GM12875 (cell line): ENCODE data around the gene MED26.

ENCODE experiments used
- H3K4me3 ChIP-seq: one replicate; pipeline ENCODE4 v1.5.1; 2011; ENCODE audit warnings: low read depth, low read length, control low read depth
- TF ChIP-seq, protein P1 (sequence below): IDR thresholded peaks from 2 replicates; pipeline ENCODE4 v1.5.1; 2011; ENCODE audit warnings: low read depth, mild to moderate bottlenecking, control low read depth, inconsistent platforms, low read length, moderate library complexity, borderline replicate concordance; ENCODE audit not compliant: insufficient read depth

The MED26 gene

DNA sequence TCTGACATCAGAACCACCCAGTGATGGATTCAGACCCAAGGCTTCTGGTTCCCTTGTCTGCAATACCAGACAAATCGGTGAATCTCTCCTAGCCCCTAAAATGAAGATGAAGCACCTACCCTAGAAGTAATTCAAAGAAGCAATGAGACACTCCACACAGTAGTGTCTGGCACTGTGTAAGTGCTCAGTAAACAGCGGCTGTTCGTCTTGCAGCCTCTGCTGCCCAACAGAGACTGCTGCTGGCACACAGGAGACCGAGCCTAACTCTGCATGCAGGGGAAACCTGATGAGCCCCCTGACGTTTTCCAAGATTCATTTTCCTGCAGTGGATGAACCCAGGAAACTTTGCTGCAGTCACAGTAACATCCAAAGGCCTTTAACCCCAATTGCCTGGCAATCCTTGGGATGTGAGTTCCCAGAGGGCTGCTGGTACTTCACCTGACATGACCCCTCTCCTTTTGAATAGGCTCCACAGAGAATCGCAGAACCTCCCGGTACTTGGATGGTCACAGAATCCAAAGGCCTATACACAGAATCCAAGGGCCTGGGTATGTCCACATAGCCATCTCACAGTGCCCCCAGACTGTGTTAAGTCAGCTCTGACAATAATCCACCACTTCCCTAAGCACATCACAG, 6.7 kb downstream of the MED26 start:
- H3K4me3 ChIP-seq: no peak overlapping the region
- TF ChIP-seq, protein P1, sequence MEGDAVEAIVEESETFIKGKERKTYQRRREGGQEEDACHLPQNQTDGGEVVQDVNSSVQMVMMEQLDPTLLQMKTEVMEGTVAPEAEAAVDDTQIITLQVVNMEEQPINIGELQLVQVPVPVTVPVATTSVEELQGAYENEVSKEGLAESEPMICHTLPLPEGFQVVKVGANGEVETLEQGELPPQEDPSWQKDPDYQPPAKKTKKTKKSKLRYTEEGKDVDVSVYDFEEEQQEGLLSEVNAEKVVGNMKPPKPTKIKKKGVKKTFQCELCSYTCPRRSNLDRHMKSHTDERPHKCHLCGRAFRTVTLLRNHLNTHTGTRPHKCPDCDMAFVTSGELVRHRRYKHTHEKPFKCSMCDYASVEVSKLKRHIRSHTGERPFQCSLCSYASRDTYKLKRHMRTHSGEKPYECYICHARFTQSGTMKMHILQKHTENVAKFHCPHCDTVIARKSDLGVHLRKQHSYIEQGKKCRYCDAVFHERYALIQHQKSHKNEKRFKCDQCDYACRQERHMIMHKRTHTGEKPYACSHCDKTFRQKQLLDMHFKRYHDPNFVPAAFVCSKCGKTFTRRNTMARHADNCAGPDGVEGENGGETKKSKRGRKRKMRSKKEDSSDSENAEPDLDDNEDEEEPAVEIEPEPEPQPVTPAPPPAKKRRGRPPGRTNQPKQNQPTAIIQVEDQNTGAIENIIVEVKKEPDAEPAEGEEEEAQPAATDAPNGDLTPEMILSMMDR: no peak

DNA sequence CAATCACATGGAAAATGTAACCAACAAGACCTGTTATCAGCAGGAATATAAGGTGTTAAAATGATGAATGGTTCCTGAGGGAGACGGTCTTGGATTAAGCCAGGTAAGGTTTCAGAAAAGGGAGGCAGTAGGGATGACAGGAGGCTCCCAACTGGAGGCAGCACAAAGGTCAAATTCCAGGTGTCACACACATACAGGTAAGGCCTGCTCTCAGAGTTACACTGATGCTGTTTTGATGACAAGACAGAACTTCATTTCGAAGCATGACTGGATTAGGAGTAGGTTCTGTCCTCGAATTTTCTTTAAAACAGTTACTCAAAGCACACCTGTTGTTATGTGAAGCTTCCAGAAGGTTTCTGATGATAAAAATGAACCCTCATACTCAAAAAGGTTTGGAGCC, 7.4 kb downstream of the MED26 start:
- H3K4me3 ChIP-seq: no peak overlapping the region
- TF ChIP-seq, protein P1: no peak

DNA sequence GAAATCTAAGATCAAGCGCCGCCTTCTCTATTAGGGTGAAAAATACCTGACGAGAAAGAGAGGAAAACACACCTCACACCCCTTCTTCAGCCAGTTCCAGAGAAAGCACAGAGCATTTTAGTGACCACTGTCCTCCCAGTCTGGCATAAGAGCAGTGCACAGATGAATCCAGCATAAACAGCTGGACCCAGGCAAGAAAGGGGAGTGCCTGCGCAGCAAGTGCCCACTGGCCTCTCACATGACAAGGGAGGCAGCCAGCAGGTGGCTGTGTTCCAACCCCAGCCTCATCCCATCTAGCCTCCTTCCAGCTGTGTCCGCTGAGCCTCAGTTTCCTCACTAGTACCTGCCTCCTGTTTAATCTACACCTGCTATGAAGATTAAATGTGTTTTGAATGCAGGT, 8.0 kb downstream of the MED26 start:
- TF ChIP-seq, protein P1: no peak
- H3K4me3 ChIP-seq: no peak overlapping the region

DNA sequence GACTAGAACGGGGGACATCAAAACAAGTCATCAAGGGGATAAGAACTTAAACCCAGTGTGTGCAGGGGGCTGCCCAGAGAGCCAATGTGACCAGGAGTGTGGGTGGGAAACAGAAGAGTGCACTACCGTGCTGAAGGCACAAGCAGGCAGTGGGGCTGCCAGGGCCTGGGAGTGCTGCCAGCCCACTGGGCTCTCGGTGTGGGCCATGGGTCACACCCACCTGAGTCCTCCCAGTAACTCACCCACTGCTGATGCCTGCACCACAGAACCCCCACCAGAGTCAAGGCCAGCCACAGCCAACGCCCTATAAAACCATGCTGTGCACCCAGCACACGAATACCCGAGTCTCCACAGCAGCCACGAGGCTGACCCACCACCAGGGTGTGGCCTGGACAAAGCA, 8.5 kb downstream of the MED26 start:
- TF ChIP-seq, protein P1: no peak
- H3K4me3 ChIP-seq: no peak overlapping the region

DNA sequence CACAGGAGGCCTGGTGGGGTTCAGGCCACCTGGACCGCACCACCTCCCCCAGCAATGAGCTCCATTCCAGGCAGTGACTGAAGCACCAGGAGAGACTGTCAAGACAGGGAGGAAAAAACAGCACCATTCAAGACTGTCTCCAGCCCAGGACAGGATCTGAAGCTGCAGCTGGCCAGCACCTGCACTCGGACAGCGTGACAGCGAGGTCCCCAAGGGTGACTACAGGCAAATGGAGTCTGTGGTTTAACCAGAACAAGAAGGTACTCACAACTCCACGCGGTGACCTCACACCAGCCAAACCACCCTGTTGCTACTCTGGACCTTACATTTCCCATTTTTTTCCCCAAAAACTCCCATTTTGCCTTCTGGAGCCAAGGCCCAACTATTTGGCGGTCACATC, 9.8 kb downstream of the MED26 start:
- peak overlapping the region; percentile 11 for H3K4me3 ChIP-seq
- TF ChIP-seq, protein P1: no peak

DNA sequence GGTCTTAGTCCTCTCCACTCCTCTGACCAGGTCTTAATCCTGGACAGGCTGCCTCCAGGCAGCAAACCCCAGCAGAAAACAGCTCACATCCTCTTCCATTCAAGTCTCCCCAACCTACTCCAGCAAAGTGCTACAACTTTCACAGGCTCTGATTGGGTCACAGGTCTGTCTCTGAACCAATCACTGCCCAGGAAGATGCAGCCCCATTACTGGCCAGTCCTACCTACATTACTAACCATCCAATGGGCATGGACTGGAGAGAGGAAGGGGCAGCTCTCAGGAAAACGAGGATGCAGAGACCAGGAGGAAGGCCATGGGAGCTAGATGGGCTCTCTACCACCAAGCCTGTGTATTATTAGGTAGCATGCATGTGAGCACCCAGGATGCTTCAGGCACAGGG, 12.2 kb downstream of the MED26 start:
- TF ChIP-seq, protein P1: no peak
- no peak overlapping the region for H3K4me3 ChIP-seq

DNA sequence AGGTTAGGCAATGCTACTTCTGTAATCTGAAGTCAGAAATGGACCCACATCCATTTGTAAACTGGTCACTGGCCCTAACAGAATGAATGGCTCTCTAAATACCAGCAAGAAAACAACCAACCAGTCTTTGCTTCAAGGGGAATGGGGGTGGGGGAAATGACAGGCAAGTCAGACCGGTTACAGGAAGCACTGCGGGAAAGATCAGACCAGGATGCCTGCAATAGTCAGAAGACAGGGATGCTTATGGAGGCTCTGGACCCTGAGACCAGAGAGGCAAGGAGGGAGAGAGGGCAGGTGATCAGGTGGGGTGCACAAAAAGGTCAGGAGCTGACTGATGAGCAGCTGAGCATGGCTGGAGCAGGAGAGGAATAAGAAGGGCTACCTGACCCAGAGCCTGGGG, 13.1 kb downstream of the MED26 start:
- H3K4me3 ChIP-seq: no peak overlapping the region
- TF ChIP-seq, protein P1: no peak
